ENCODE data around the gene PRF1.
A peak's percentile ranks its signal among the peaks of the same experiment; 100 is the strongest.
"Not testable (repeated sequence)": the region's sequence is repeated elsewhere in the genome, so short reads cannot be mapped to it uniquely, and the experiment has no call there.

The PRF1 gene

DNA sequence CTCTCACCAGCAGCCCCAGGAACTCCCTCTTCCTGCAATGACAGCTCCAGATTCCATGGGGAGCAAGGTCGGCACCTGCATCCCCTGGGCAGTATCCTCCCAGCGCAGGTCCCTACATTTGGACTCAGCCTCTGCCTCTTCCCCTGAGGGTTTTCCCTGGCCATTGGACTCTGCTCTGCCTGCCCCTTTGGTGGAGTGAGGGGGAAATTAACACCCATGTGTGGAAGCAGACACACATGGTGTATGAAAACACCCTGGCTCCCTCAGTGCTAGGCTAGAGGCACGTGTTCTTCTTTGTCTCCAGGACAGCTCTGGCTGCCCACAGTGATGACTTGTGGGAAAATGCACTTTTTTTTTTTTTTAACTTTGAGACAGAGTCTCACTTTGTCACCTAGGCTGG lies 8.4 kb downstream of the PRF1 start:
- no peak for DNase-seq

DNA sequence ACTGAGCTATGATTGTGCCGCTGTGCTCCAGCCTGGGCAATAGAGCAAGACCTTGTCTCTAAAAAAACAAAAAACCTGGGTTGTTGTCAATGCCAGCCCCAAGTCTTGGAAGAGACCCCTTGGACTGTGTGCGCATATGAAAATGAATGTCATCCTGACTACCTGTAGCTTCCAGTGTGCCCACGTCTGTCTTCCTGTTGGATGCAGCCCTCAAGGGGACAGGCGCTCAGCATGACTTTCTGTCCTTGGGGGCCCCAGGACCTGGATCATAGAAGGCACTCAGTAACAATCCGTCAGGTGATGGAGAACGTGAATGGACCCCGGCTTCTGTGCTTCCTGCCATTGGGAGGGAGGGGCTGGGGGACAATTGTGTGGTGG lies 9.0 kb downstream of the PRF1 start:
- no peak for DNase-seq

DNA sequence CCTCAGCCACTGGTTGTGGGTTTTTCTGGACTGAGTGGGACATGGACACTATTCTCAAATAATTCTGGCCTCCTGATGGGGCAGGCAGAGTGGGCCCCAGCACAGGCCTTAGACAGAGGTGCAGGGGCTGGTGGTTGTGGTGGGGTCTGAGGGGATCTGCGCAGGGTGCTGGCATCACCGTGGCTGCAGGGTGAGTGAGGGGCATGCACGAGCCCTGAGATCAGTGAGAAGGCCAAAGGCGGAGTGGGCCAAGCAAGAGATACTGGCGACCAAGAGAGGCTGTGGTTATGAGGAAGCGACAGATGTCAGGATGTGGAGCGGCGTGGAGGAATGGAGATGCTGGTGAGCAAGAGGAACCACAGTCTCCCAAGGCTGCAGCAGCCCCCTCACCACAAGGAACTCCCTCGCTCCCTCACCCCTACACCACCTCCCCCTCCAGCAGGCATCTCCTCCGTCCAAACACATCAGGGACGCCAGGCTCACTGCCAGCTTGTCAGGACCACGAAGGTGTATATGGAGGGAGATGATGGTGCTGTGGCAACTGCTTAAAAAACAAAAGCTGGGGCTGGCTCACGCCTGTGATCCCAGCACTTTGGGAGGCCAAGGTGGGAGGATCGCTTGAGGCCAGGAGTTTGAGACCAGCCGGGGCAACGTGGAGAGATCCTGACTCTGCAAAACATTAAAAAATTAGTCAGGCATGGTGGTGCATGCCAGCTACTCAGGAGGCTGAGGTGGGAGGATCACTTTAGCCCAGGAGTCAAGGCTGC lies 9.6 kb downstream of the PRF1 start:
- DNase-seq = no peak

DNA sequence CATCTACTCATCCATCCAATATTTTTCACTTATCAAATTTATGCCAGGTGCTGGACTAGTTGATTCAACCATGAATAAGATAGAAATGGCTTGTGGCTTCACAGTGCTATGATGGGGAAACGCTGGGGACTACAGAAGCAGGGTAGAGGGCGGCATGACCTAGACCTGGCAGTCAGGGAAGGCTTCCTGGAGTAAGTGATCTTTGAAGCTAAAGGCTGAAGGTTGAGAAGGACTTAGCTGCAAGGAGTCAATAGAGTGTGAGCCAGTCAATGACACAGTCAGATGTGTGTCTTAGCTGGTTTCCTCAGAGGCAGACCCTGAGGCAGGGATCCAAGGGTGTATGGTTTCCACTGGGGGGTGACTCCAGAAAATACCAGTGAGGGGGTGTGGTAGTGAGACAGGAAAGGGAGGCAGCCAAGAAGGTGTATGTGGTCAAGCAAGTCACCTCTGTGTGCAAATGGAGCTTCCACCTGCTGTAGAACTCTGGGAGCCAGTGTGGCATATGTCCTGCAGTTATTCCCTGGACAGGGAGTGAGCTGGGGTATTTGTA lies 10.3 kb downstream of the PRF1 start:
- DNase-seq = no peak

DNA sequence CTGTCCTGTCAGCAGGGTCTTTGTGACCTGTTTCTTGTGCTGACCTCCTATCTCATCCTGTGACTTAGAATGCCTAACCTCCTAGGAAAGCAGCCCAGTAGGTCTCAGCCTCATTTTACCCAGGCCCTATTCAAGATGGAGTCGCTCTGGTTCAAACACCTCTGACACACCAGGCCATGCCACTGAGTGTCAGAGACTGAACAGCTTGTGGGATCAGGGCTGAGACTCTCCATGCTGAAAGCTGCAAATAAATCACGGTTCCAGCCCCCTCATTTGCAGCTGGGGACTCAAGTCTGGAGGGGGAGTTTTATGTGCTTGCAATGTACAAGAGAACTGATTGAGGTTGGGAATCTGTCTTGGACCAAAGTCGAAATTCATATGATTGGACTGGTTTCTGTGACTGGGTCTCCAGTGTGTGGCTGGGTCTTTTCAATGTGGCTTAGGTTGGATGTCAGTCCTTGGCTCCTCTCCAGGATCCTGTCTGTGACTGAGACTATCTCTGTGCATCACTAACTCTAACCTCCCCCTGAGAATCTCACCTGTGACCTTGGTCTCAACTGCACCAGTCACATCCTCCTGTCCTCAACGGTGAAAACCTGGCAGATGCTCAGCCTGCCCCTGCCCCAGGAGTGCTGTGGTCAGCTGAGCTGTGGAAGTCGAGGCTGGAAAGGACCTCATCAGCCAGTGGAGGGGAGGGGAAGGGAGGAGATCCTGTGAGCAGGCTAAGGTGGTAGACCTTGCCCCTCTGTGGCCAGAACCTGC lies 11.7 kb downstream of the PRF1 start:
- no peak for DNase-seq

DNA sequence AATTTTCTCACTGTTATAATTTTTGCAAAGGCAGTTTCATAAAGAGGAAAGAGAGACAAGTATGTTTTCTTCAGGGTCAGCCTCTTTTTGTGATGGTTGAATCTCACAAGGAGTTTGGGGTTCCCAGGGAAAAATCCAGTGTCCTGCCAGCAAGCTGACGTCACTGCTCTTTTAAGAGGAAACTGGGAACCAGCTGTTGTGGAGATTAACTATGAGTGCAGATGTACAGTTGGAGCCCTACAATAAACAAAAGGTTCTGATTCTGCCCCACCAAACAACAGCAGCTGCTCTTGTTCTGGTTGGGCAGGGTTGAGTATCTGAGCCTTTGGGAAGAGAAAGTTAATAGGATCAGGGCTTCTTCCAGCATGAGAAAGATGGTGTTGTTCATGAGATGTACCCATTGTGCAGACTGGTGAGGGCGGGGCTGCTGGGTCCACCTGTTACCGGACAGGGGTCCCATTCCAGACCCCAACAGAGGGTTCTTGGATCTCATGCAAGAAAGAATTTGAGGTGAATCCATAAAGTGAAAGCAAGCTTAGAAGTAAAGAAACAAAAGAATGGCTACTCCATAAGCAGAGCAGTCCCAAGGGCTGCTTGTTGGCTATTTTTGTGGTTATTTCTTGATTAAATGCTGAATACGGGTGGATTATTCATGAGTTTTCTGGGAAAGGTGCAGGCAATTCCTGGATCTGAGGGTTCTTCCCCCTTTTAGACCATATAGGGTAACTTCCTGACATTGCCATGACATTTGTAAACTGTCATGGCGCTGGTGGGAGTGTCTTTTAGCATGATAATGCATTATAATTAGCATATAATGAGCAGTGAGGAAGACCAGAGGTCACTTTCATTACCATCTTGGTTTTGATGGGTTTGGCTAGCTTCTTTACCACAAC lies 12.5 kb downstream of the PRF1 start:
- peak in 5 of 56 donors; percentile 6 to 40 (median 21) for DNase-seq

DNA sequence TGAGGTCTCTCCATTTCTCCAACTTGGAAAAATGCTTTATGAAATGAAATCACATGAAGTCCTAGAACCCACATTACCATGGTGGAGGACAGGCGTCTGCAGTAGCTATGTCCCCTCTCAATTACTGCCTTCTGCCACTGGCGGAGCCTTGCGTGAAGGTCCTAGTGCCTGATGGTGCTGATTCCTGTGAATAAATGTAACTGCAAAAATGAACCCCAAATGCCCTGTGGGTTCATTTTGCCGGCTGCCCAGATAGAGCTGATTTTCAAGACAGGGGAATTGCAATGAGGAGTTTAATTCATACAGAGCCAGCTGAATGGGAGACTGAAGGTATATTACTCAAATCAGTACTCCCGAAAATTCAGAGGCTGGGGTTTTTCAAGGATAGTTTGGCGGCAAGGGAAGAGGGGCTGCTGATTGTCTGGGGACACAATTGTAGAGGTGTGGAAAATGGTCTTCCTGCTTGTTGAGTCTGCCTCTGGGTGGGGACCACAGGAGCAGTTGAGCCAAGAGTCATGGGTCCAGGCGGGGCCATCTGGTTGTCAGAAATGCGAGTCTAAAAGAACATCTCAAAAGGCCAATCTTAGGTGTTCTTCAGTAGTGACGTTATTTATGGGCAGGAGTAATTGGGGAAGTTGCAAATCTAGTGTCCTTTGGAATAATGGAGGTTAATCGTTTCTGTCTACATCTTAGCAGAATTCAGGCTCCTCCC lies 13.5 kb downstream of the PRF1 start:
- DNase-seq = no peak

DNA sequence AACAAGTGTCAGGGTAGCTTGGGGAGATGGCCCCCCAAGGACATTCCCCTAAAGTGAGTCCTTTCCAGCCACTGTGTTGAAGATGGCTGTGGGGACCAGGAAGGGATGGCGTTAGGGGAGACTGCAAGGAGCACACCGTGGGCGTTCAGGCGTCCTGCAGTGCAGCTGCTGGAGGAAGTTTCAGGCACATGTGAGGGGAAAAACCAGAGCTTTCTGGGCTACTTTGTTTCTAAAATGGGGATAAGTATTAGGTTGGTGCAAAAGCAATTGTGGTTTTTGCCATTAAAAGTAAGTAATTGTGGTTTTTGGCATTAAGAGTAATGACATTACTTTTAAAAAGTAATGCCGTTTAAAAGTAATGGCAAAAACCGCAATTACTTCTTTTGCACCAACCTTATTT lies 14.3 kb downstream of the PRF1 start:
- no peak for DNase-seq

DNA sequence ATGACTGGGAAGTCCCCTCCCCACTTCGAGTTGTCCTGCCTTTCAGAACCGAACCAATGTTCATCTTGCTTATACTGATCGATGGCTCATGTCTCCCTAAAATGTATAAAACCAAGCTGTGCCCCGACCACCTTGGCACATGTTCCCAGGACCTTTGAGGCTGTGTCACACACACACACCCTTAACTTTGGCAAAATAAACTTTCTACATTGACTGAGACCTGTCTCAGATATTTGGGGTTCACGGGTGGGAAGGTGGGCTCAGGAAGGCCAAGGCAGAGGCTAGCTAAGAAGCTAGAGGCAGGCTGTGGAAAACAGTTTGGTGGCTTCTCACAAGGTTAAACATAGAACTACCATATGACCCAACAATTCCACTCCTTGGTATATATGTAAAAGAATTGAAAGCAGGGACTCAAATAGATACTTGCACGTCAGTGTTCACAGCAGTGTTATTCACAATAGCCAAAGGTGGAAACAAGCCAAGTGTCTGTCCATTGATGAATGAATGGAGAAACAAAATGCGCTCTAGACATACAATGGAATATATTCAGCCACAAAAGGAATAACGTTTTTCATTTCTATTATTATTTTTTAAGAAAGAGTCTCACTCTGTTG lies 15.4 kb downstream of the PRF1 start:
- DNase-seq = peak in 4 of 56 donors; percentile 4 to 56 (median 32)

DNA sequence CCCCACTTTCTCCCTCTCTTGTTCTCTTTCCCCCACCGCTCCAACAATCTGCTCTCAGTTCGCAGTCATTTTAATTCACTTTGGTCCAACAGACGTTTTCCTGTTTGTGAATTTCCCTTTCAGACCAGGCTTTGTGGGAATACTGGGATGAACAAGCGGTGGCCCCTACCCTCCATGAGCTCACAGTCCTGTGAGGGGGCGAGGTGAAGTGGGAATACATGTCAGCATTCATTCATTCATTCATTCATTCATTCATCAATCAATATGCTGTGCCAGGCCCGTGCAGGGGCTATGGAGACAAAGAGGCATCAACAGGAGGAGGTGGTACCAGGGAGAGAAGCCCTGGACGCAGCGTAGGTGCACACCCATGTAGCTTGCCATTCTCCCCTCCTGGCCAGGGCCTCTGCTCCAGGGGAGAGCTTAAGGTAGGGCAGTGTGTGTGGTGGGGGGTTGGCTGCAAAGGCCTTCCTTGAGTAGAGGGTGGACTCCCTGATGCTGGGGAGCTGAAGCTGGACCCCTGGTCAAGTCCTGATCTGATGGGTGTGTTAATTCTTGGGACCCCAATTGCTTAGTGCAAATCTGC lies 16.1 kb downstream of the PRF1 start:
- DNase-seq = no peak

DNA sequence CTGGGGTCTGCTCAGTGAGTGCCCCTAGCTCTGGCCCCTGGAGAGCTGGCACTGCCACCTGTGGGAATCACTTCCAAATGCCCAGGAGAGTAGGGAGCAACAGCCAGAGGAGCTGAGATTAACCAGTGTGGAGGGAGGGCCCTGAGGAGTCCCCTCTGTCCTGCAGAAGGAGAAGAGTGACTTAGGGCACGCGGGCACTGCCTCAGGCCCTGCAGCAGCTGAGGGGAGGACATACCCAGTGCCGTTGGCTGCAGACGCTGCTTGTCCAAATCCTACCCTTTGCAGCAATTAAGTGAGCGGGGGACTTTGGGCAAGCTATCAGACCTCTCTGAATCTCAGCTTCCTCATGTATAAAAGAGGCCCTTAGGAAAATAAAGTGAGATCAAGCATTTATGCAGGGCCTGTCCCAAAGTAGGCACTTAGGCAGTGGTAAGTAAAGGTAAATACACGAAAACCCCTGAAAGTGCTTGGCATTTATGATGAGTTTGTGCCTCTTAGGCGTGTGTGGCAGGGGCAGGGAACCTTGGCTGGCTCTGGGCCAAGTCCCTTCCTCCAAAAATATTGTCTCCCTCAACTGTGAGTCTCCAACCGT lies 16.9 kb downstream of the PRF1 start:
- DNase-seq = no peak

DNA sequence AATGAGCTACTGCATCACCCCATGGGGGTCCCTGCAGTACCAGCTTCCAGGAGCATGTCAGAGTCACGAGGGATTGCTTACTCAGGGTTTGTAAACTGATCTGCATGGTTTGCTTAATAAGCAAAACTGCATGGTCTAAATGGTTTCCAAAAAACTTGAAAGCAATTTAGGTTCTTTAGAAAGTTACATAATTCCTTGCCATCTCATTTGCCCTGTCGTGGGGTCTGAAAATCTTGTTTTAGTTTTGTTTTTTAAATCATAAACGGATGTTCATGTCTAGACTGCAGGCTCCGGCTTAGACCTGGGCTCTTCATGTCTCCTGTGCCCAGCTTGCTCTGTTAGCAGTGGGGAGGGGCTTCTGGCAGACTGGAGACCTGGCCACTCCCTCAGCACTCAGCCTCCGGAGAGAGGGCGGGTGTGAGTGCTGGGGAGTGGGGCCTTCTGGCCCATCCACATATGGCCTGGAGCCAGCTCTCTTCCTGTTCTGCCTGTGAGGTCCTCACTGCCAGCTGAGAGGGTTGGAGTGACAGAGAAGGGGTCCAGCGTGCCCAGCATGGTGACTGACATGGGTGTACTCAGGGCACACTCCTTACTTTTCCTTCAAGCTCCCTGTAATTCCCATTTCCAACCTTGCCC lies 17.5 kb downstream of the PRF1 start:
- no peak for DNase-seq

DNA sequence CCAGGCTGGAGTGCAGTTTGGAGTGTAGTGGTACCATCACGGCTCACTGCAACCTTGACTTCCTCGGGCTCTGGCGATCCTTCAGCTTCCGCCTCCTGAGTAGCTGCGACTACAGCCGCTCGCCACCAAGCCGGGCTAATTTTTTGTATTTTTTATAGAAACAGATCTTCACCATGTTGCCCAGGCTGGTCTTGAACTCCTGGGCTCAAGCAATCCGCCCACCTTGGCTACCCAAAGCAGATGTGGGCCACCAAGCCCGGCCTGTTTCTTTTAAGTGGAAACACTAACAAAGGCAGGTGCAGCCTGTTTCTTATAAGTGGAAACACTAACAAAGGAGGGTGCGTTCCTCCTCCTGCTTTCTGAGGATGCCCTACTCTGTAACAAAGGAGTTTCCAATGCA lies 18.2 kb downstream of the PRF1 start:
- DNase-seq = no peak

DNA sequence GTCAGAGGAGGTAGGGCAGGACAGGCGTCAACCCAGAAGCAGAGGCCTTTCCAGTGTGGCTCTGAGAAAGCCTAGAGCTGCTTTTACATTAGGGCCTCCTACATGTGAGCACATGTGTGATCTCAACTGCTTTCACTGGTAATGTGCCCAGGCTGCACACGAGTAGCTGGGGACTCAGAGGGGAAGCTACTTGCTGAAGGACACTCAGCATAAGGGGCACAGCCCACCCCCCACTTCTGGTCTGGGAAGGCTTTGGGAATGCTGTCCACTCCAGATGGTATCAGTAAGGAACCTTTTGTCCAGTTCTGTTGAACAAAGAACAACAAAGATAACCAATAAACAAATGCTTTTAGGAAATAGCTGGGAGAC lies 18.9 kb downstream of the PRF1 start:
- DNase-seq = no peak

DNA sequence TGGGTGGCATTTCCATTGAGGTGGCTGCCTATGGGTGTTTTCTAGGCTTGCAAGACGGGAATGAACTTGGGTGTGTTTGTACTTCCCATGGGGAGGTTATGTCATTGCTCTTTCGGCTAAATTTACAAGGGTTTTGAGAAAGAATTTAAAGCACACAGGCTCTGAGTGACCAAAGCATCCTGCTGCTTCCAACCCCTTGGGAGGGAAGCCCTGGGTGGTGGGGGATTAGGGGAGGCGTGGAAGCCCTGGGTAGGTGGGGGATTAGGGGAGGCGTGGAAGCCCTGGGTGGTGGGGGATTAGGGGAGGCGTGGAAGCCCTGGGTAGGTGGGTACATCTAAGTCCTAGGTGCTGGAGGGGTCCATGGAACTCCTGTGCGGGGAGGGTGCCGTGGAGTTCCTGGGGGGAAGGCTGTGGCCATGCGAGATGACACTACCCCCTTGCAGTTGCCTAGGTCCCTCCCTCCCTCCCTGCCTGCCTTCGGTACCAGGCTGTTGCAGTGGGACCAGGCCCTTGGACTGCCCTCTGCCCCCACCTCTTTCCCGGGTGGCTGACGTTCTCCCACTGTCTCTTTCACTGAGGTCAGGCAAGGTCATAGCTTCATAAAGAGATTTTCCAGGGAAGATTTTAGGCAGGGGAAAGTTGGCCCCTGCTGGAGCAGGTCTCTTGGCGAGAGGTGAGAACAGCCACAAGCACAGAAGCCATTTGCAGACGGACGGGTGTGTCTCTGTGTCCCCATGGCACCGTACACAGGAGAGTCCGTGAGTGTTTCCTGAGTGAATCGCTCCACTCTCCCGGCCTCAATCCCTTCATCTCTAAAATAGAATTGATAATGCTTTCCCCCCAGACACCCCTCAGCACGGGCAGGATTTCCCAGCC lies 19.5 kb downstream of the PRF1 start:
- no peak for DNase-seq

DNA sequence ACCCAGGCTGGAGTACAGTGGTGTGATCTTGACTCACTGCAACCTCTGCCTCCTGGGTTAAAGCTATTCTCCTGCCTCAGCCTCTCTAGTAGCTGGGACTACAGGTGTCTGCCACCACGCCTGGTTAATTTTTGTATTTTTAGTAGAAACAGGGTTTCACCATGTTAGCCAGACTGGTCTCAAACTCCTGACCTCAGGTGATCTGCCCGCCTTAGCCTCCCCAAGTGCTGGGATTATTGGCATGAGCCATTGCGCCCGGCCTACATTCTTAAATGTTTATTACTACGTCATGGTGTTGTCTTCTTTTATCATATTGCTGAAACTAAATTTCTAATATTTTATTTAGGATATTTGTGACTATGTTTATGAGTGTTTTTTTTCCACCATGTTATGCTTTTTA lies 21.4 kb downstream of the PRF1 start:
- DNase-seq = not testable (repeated sequence)

DNA sequence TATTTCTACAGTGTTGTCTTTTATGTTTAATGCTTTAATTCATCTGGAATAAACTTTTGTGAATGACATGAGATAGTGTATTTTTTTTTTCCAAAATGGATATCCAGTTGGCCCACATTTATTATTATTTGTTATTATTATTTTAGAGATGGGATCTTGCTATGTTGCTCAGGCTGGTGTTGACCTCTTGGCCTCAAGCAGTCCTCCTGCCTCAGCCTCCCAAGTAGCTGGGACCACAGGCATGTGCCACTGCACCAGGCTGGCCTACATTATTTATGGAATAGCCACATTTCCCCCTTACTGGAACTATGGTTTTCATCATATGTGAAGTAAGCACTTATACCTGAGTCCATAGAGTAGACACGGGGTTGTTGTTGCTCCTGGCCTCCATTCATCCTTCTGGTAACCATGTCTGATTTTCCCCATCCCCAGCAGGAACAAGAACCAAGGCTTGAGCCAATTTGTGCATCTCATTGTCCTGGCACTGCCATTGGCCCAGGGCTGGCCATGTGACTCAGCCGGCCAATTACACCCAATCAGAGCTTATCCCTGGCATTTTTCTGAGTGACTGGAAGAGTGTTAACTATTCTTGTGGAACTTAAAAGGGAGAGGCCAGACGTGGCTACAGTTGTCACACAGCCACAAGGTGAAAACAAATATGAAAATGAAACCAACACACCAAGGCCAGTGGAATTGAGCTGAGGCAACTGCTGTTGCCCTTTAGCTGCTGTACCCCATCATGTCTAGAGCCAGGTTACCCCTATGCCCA lies 23.1 kb downstream of the PRF1 start:
- no peak for DNase-seq
